Stimulated activated CD8-positive, alpha-beta memory T cell treated with anti-CD3 and anti-CD28 coated beads, Interleukin-15, amount 100 ng/mL, for 1 hour (primary cell): ENCODE data around the gene PFN3.
"Not testable (repeated sequence)": the region's sequence is repeated elsewhere in the genome, so short reads cannot be mapped to it uniquely, and the experiment has no call there.

Experiments
- DNase-seq: peaks from one replicate; pipeline ENCODE4 v3.0.0-alpha.2; 2020; ENCODE audit warnings: low read depth

PFN3 gene

GRCh38 chr5:177425196-177425800 lies 24.8 kb upstream of the PFN3 start:
- no peak for DNase-seq

- DNase-seq, result no peak
These were observed 23.2 kb upstream of the PFN3 start for GRCh38 chr5:177423671-177424070.

GRCh38 chr5:177421062-177421798 lies 20.8 kb upstream of the PFN3 start:
- no peak for DNase-seq

- not testable (repeated sequence) for DNase-seq
These were observed 20.0 kb upstream of the PFN3 start for GRCh38 chr5:177420472-177420871.

- DNase-seq, result no peak
These were observed 18.6 kb upstream of the PFN3 start for GRCh38 chr5:177419046-177419445.

- not testable (repeated sequence) for DNase-seq
These were observed 16.6 kb upstream of the PFN3 start for GRCh38 chr5:177417081-177417480.

GRCh38 chr5:177414481-177414880 lies 14.0 kb upstream of the PFN3 start:
- no peak for DNase-seq

- no peak for DNase-seq
These were observed 12.3 kb upstream of the PFN3 start for GRCh38 chr5:177412603-177413233.

- DNase-seq, result no peak
These were observed 10.1 kb upstream of the PFN3 start for GRCh38 chr5:177410575-177410974.

GRCh38 chr5:177409043-177409801 lies 8.8 kb upstream of the PFN3 start, which contains the start of gene F12:
Gene F12 (minus strand): TSS chr5:177409564. CDS start chr5:177409527, 37 bp downstream.
- DNase-seq, result no peak

GRCh38 chr5:177405805-177406204 lies 5.3 kb upstream of the PFN3 start:
- DNase-seq, result no peak

- DNase-seq, result no peak
These were observed 4.9 kb upstream of the PFN3 start for GRCh38 chr5:177405312-177405711.

GRCh38 chr5:177404641-177405179 lies 4.2 kb upstream of the PFN3 start:
- DNase-seq, result no peak

GRCh38 chr5:177403792-177404640 lies 3.6 kb upstream of the PFN3 start:
- DNase-seq, result peak; percentile 70

GRCh38 chr5:177403102-177403791 lies 2.8 kb upstream of the PFN3 start:
- DNase-seq, result no peak

- DNase-seq, result peak; percentile 38
These were observed 2.0 kb upstream of the PFN3 start for GRCh38 chr5:177402271-177403043.

GRCh38 chr5:177397875-177398390 lies 2.5 kb downstream of the PFN3 start:
- DNase-seq, result no peak

GRCh38 chr5:177396807-177397206 lies 3.7 kb downstream of the PFN3 start:
- no peak for DNase-seq

- DNase-seq, result no peak
These were observed 4.4 kb downstream of the PFN3 start for GRCh38 chr5:177396078-177396477.

GRCh38 chr5:177393990-177394389 lies 6.5 kb downstream of the PFN3 start:
- DNase-seq, result no peak
